Activated naive CD4-positive, alpha-beta T cell treated with anti-CD3 and anti-CD28 coated beads, Interleukin-2, amount 10 ng/mL, durations not matched to agents 7 days and 5 days (primary cell): Measurements from ENCODE around the gene RSPO3.
"Not testable (repeated sequence)": the region's sequence is repeated elsewhere in the genome, so short reads cannot be mapped to it uniquely, and the experiment has no call there.

Source experiments
- CTCF ChIA-PET: fragments of 350-600 bp; sonication (Branson Sonifier 250); formaldehyde crosslinking; loops from one replicate; lab custom pipeline; 2021; ENCODE audit warnings: antibody characterized with exemption; lab: Charles Lee
- DNase-seq: peaks from one replicate; pipeline ENCODE4 v3.0.0-alpha.2; 2020
- H3K27ac Mint-ChIP-seq: one replicate; pipeline ENCODE4 v1.8.0; 2021; ENCODE audit warnings: mild to moderate bottlenecking, moderate library complexity, mixed read lengths
- H3K27me3 Mint-ChIP-seq: one replicate; pipeline ENCODE4 v1.8.0; 2021; ENCODE audit warnings: mild to moderate bottlenecking, mixed read lengths
- H3K36me3 Mint-ChIP-seq: one replicate; pipeline ENCODE4 v1.8.0; 2021; ENCODE audit warnings: mixed read lengths
- H3K4me1 Mint-ChIP-seq: one replicate; pipeline ENCODE4 v1.8.0; 2021; ENCODE audit warnings: mixed read lengths
- H3K4me3 Mint-ChIP-seq: one replicate; pipeline ENCODE4 v1.8.0; 2021; ENCODE audit warnings: mild to moderate bottlenecking, moderate library complexity, mixed read lengths
- H3K9me3 Mint-ChIP-seq: one replicate; pipeline ENCODE4 v1.8.0; 2021; ENCODE audit warnings: mixed read lengths

RSPO3 gene

DNA sequence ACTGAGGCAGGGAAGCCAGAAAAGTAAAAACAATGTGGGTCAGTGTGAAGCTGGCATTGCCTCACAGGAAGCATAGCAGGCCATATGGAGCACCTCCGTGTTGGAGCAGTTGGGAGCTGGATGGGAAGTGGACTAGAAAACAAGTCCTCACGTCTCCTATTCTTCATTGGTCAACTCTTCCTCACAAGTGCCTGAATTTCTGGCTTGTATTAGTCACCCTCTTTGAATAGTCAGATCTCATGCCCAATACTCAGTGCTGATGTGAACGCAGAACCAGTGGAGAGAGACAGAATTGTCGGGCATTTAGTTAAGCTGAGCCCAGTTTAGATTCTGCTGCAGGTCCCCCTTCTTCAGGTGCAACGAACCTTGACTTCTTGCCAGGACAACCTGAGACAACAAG is 22.3 kb upstream of the RSPO3 start:
- CTCF ChIA-PET = no interaction called here

DNA sequence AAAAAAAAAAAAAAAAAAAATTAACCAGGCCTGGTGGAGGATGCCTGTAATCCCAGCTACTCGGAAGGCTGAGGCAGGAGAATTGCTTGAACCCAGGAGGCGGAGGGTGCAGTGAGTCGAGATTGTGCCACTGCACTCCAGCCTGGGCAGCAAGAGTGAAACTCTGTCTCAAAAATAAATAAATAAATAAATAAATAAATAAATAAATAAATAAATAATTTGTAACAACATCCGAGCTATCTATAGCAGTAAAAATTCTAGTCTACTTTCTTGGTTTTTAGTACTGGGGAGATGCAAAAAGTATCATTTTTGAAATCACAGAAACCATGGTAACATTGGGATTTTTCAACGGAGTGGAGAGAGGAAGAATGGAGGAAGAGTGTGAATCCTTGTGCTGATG is 21.0 kb upstream of the RSPO3 start:
- H3K4me3 Mint-ChIP-seq, H3K9me3 Mint-ChIP-seq, H3K36me3 Mint-ChIP-seq, CTCF ChIA-PET, H3K4me1 Mint-ChIP-seq, H3K27me3 Mint-ChIP-seq, DNase-seq, H3K27ac Mint-ChIP-seq: not testable (repeated sequence)

More for the DNA sequence above, 22.3 kb upstream of the RSPO3 start:
- Mint-ChIP-seq H3K4me3 (no peak overlapping the region), H3K4me1 (no peaks in the 10 kb centered on the region), H3K27ac (no peak overlapping the region), H3K27me3 (no peaks in the 10 kb centered on the region), H3K9me3 (no peaks in the 10 kb centered on the region), H3K36me3 (no peaks in the 10 kb centered on the region)
- DNase-seq = no peak

DNA sequence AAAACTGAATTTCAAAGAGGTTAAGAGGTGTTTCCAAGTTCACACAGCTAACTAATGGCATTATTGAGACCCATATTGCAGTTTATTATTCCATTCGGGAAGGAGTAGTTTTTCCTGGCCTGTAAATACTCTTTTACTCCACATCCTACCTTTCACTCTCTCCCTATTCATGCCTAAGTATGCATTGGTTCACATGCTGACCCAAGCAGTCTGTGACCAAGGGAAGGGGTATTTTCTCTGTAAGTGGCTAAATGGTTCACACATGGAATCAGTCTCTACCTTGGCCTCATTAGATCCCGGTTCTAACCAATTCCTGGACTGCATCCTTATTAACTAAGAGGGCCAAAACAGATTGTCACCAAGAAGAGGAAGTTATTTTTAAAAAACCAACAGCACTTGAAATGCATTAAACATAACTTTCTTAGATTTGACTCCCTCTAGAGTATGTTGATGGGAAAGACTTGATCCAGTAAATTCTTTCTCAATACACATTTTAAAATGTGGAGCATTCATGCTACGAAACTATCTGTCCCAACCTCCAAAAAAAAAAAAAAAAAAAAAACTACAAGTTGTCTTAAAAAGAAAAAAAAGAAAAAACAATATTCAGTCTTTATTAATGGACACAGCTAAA is 17.8 kb upstream of the RSPO3 start:
- Mint-ChIP-seq H3K4me1 (no peaks in the 10 kb centered on the region), H3K27ac (no peak overlapping the region), H3K4me3 (no peak overlapping the region), H3K27me3 (no peaks in the 10 kb centered on the region), H3K9me3 (no peaks in the 10 kb centered on the region), H3K36me3 (no peaks in the 10 kb centered on the region)
- DNase-seq = no peak
- CTCF ChIA-PET = no interaction called here

DNA sequence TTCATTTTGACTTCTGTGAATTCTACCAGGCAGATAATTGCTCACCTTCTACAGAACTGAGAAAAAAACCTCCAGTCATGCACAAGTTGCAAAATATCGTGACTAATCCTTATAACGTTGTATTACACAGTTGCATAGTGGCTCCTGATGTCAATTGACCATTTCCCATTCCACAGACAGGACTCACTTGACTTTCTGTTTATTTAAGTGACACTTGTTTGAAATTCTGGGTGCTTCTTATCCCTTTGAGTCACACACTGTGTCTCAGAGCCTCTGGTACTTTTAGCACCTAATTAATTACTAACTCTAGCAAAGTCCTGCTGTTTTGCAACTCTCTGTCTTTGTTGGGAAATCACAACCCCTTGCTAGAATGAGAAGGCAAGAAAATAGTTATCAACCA is 16.2 kb upstream of the RSPO3 start:
- CTCF ChIA-PET = no interaction called here
- H3K4me1 Mint-ChIP-seq = no peaks in the 10 kb centered on the region
- no peak for DNase-seq
- H3K4me3 Mint-ChIP-seq = no peak overlapping the region
- H3K9me3 Mint-ChIP-seq = no peaks in the 10 kb centered on the region
- no peaks in the 10 kb centered on the region for H3K27me3 Mint-ChIP-seq
- no peaks in the 10 kb centered on the region for H3K36me3 Mint-ChIP-seq
- H3K27ac Mint-ChIP-seq = no peak overlapping the region

DNA sequence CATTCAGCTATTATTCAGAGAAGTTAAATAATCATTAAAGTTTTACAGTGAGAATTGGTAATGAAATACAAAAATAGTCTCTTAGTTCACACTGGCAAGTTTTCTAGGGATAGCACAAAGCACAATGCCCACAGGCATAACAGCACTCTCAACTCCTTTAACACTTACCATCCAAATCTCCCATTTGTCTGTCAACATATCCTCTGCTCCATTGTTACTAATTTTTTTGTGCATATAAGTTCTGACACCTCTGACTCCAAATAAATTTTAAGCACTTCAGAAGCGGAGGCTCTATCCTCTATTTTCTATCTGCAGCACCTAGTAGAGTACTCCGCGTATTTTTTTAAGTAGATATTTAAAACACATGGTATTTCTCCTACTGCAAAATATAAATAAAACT is 15.6 kb upstream of the RSPO3 start:
- no peak overlapping the region for H3K27ac Mint-ChIP-seq
- no peaks in the 10 kb centered on the region for H3K27me3 Mint-ChIP-seq
- H3K4me1 Mint-ChIP-seq = no peaks in the 10 kb centered on the region
- DNase-seq = no peak
- H3K9me3 Mint-ChIP-seq = no peaks in the 10 kb centered on the region
- CTCF ChIA-PET = no interaction called here
- H3K4me3 Mint-ChIP-seq = no peak overlapping the region
- H3K36me3 Mint-ChIP-seq = no peaks in the 10 kb centered on the region

DNA sequence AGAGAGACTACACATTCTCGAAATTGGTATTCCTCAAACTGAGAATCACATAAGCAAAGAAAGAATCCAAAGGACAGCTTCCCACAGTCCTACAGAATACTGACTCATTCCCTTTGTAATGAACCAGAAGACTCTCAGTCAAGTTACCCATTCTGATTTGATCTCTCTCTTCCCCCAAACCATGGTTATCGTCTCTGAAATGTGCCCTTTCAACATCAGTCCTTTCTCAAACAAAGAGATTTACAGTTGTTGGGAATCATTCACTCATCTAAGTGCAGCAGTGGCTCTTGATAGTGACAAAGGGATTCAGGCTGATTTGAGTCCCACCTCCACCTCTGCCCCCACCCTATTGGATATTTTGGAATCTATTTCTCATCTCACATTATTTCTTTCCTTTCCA is 15.0 kb upstream of the RSPO3 start:
- no peaks in the 10 kb centered on the region for H3K27me3 Mint-ChIP-seq
- DNase-seq = no peak
- H3K36me3 Mint-ChIP-seq = no peaks in the 10 kb centered on the region
- no peaks in the 10 kb centered on the region for H3K4me1 Mint-ChIP-seq
- no peak overlapping the region for H3K27ac Mint-ChIP-seq
- H3K9me3 Mint-ChIP-seq = no peaks in the 10 kb centered on the region
- no peak overlapping the region for H3K4me3 Mint-ChIP-seq
- CTCF ChIA-PET = no interaction called here

DNA sequence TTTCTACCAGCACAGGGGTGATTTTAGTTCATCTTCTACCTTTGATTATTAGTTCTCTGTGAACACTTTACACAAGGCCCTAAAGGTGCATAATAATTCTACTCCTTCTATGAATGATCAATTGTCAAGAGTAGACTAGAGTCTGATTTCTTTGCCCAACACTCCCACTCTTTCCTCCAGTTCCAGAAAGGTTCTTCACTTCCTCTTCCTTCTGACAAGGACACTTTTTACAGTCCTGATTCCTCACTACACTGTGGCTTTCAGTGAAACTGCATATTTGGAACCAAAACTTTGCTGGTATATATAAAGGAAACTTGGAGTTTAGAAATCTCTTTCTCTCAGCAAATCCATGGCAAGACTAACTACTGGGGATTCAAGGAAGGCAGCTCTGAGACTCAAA is 10.6 kb upstream of the RSPO3 start:
- DNase-seq = no peak
- no peak overlapping the region for H3K27ac Mint-ChIP-seq
- no peak overlapping the region for H3K4me3 Mint-ChIP-seq
- H3K4me1 Mint-ChIP-seq = no peaks in the 10 kb centered on the region
- no peaks in the 10 kb centered on the region for H3K9me3 Mint-ChIP-seq
- CTCF ChIA-PET = no interaction called here
- peaks cover 8% of the 10 kb centered on the region for H3K27me3 Mint-ChIP-seq
- H3K36me3 Mint-ChIP-seq = no peaks in the 10 kb centered on the region

DNA sequence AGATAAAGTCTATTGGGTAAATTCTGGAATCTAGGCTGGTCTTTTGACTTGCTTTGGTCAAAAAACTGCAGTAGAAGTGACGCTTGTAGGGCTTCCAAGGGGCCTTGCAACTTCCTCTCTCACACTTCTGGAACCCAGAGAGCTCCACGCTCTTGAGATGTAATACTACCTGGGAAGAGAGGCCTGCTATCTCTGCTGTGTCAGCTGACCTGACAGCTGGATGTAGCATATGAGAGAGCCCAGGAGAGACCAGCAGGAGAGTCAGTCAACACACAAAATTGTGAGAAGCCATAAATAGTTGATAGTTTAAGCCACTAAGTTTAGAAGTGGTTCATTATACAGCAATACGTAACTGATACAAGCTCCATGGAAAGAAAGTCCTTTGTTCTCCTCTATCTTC is 7.8 kb upstream of the RSPO3 start:
- Mint-ChIP-seq H3K36me3 (no peaks in the 10 kb centered on the region), H3K9me3 (no peaks in the 10 kb centered on the region), H3K27ac (no peak overlapping the region), H3K27me3 (peaks cover 15% of the 10 kb centered on the region), H3K4me1 (no peaks in the 10 kb centered on the region), H3K4me3 (no peak overlapping the region)
- DNase-seq = no peak
- CTCF ChIA-PET = interaction anchor here (1.6 kb wide), 1 partner anchor 10 kb away, joined by 4 read pairs; no protein-coding TSS in a partner anchor

DNA sequence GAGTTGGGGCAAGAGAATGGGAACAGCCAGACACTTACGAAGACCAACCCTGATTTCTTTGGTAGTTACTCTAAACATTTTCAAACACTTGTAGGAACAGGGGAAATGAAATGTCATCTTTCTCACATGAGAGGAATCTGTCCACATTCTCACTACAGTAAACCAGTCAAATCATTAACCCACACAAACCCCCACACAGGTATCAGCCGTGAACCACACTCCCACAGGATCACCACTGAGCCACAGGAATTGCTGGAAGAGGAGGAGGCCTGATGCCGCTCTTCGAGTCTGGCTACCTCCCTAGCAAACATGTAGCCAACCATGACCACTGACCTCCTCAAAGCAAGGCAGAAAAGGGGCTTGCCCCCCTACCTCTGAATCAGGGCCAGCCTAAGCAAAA is 6.9 kb upstream of the RSPO3 start:
- Mint-ChIP-seq H3K36me3 (no peaks in the 10 kb centered on the region), H3K4me1 (no peaks in the 10 kb centered on the region), H3K27ac (no peak overlapping the region), H3K9me3 (no peaks in the 10 kb centered on the region), H3K27me3 (peaks cover 21% of the 10 kb centered on the region), H3K4me3 (no peak overlapping the region)
- DNase-seq = no peak
- CTCF ChIA-PET = no interaction called here

DNA sequence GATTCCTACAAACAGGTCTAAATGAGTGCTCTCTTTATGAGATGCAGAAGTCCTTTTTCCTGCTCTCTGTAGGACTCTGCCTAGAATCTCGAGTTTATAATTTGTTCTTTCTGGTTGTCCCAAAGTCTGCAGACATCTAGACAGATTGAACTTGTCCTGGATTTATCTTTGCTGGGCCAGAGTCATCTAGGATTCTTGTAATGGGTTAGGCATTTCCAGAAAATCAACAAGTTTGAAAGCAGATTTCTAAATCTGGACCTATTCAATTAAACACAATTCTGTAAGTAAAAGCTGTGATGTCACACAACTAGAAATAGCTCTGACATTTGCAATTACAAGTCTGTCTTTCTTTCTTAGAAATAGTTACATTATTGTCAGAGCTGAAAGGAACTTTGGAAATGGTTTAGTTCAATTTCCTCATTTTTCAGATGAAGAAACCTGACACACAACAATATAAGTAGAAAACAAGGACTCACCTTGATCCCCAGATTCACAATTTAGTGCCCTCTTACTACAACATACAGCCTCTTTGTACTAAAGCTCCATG is 4.2 kb upstream of the RSPO3 start:
- no peak for DNase-seq
- Mint-ChIP-seq H3K36me3 (no peaks in the 10 kb centered on the region), H3K4me1 (peaks cover 11% of the 10 kb centered on the region), H3K27me3 (peaks cover 45% of the 10 kb centered on the region), H3K27ac (no peak overlapping the region), H3K4me3 (no peak overlapping the region), H3K9me3 (no peaks in the 10 kb centered on the region)
- CTCF ChIA-PET = no interaction called here

DNA sequence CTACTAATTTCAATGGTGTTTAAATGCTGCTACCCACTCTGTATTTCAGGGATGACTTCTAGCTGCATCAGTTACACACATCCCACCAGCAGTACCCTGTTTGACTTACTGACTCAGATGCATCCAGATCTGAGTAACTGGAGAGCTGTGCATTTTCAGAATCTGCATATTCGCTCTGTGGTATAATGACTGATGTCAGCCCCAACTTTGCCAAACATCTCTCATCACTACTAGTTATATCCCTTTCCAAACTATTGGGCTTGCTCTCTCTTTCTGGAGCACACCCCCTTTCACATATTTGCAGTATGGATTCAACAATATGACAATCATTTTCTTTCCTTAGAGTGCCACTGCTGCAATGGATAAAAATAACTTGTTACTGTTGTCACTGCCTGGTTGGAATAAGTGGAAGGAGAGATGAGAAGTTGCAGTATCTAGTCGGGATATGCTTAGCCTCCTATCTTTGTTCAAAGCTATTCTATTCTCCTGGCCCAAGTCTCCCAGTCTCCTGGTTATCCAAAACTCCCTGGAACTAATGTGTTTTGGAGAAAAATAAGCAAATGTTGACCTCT is 3.3 kb upstream of the RSPO3 start:
- DNase-seq = no peak
- H3K4me1 Mint-ChIP-seq = peaks cover 16% of the 10 kb centered on the region
- H3K36me3 Mint-ChIP-seq = no peaks in the 10 kb centered on the region
- CTCF ChIA-PET = no interaction called here
- peaks cover 54% of the 10 kb centered on the region for H3K27me3 Mint-ChIP-seq
- H3K9me3 Mint-ChIP-seq = no peaks in the 10 kb centered on the region
- no peak overlapping the region for H3K27ac Mint-ChIP-seq
- no peak overlapping the region for H3K4me3 Mint-ChIP-seq

DNA sequence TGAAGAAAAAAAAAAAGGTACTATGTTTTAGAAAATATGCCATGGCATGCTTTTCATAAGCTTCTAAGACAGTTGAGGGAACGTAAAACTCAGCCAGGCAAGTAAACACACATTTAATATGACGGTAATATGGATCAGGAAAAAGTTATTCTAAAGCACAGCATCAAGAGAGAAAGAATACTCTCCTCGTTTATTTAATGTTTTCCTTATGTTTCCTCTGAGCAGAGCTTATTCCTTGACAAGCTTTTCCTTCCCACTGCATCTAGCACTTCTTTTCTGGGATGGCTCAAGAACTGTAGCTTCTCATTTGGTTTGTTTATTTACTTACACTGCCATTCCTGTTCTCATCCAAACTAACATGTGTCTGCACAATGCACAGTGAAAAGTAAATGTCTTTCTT is 2.7 kb upstream of the RSPO3 start:
- Mint-ChIP-seq H3K4me3 (no peak overlapping the region), H3K9me3 (no peaks in the 10 kb centered on the region), H3K36me3 (no peaks in the 10 kb centered on the region), H3K27ac (no peak overlapping the region), H3K27me3 (peaks cover 60% of the 10 kb centered on the region), H3K4me1 (peaks cover 16% of the 10 kb centered on the region)
- CTCF ChIA-PET = interaction anchor here (0.6 kb wide), 1 partner anchor 90 kb away, joined by 3 read pairs; no protein-coding TSS in a partner anchor
- DNase-seq = no peak

DNA sequence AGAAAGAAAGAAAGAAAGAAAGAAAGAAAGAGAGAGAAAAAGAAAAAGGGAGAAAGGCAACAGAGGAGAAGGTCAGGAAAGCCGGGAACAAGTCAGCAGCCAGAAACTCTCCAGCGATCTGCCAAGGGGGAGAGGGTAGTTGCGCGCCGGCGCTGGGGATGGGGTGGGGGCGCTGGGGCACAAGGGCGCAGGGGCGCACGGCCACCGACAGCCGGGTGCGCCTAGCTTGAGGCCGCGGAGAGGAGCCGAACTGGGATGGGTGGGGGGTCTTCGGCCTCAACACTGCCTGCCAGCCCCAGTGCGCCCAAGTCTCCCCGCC is 533 bp upstream of the RSPO3 start:
- no peaks in the 10 kb centered on the region for H3K36me3 Mint-ChIP-seq
- CTCF ChIA-PET = interaction anchor here (0.6 kb wide), 1 partner anchor 1084 kb away, joined by 4 read pairs; no protein-coding TSS in a partner anchor
- H3K4me3 Mint-ChIP-seq = peak overlapping the region; percentile 33
- no peak for DNase-seq
- peaks cover 21% of the 10 kb centered on the region for H3K4me1 Mint-ChIP-seq
- H3K27me3 Mint-ChIP-seq = peaks cover 61% of the 10 kb centered on the region
- H3K9me3 Mint-ChIP-seq = no peaks in the 10 kb centered on the region
- H3K27ac Mint-ChIP-seq = no peak overlapping the region

DNA sequence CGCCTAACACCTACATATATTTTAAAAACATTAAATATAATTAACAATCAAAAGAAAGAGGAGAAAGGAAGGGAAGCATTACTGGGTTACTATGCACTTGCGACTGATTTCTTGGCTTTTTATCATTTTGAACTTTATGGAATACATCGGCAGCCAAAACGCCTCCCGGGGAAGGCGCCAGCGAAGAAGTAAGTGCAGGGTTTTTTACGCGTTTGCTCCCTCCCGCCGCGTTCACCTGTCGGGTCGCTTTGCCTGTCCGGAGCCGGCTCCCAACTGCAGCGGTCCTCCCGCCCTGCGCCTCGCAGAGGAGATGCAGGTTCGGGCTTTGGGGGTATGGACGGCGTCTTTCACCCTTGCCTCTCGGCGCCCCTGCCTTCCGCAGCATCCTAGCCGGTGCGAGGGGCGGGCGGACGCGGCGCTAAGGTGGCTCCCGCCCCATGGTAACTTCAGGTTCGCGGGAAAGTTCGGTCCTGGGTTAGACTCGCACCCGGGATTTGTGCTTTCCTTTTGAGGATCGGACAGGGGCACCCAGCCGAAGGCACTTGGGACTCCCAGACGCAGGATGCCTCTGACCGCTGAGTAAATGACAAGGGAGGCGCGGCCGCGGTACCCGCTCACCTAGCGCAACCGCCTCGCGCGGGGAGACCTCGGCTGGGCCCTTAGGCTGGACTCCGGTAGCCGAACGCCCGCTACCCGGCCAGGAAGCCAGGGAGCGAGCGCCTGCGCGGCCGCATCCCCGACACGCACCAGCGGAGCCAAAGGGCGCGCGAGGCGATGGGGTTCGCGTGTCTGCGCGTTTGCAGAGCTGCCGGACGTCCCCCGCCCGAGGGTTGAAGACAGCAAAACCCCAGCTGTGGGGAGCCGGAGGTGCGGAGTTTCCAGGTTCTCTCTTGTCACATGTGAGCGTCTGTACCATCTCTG is 891 bp downstream of the RSPO3 start:
- Mint-ChIP-seq H3K27me3 (peaks cover 55% of the 10 kb centered on the region), H3K27ac (no peak overlapping the region), H3K4me3 (peak overlapping the region; percentile 72), H3K36me3 (no peaks in the 10 kb centered on the region), H3K4me1 (peaks cover 21% of the 10 kb centered on the region), H3K9me3 (no peaks in the 10 kb centered on the region)
- DNase-seq = peak; percentile 27
- CTCF ChIA-PET = interaction anchor here (0.8 kb wide), 1 partner anchor 1163 kb away, joined by 3 read pairs; the partner anchor contains the start of gene HINT3
